H1 (cell line): ENCODE data around the gene PCDH19. TPM values are rescaled to one million over a fixed set of nuclear protein-coding genes. Genes with fewer than 3 reads are reported as not detected.

Source experiments
- CTCF ChIA-PET: fragments of 300-600 bp; sonication (Branson Sonifier 250); formaldehyde crosslinking; loops from one replicate; lab custom pipeline; 2021; ENCODE audit not compliant: partially characterized antibody; lab: Charles Lee
- POLR2A ChIA-PET: fragments of 300-600 bp; sonication (Branson Sonifier 250); formaldehyde crosslinking; loops from one replicate; lab custom pipeline; 2021; ENCODE audit warnings: inconsistent platforms; ENCODE audit not compliant: partially characterized antibody; lab: Charles Lee
- DNase-seq, 2 experiments: peaks; one replicate each; pipeline versions ENCODE4 v3.0.0 to v3.0.0-alpha.2; 2010 to 2022; ENCODE audit warnings: low spot score in 2 of 2, low read depth in 1 of 2, mixed read lengths in 1 of 2
- FAIRE-seq: peaks from 2 replicates; lab custom pipeline; 2011; peaks lifted over from hg19 to GRCh38; lab: Jason Lieb, UNC
- H2AFZ ChIP-seq: 2 replicates; pipeline ENCODE4 v1.8.1; 2012; ENCODE audit warnings: low read length, inconsistent platforms
- H2AK5ac ChIP-seq: 2 replicates; pipeline ENCODE4 v1.6.1; 2013; ENCODE audit warnings: low read depth, low read length
- H2BK120ac ChIP-seq: replicated peaks from 2 replicates; pipeline ENCODE3; 2013; ENCODE audit warnings: low read depth, low read length, inconsistent platforms
- H2BK12ac ChIP-seq: 2 replicates; pipeline ENCODE4 v1.6.1; 2013; ENCODE audit warnings: low read depth, low read length
- H2BK15ac ChIP-seq: 2 replicates; pipeline ENCODE4 v1.6.1; 2013; ENCODE audit warnings: low read length
- H2BK20ac ChIP-seq: 2 replicates; pipeline ENCODE4 v1.6.1; 2013; ENCODE audit warnings: low read length
- H2BK5ac ChIP-seq: 2 replicates; pipeline ENCODE4 v1.6.1; 2013; ENCODE audit warnings: low read depth, low read length
- H3K14ac ChIP-seq: 2 replicates; pipeline ENCODE4 v1.6.1; 2013; ENCODE audit warnings: inconsistent platforms; ENCODE audit not compliant: insufficient read length
- H3K18ac ChIP-seq: 2 replicates; pipeline ENCODE4 v1.6.1; 2013; ENCODE audit warnings: low read length; ENCODE audit errors: extremely low read depth
- H3K23ac ChIP-seq: 2 replicates; pipeline ENCODE4 v1.6.1; 2013; ENCODE audit warnings: inconsistent platforms; ENCODE audit not compliant: insufficient read length
- H3K23me2 ChIP-seq: 2 replicates; pipeline ENCODE4 v1.6.1; 2013; ENCODE audit warnings: low read depth, low read length
- H3K27ac ChIP-seq: 2 replicates; pipeline ENCODE4 v1.6.1; 2011; ENCODE audit warnings: low read depth, low read length, inconsistent platforms
- H3K27me3 ChIP-seq, 4 experiments: replicated peaks in 1 of 4; 1 replicate in 1 of 4; 2 replicates in 3 of 4; pipeline versions ENCODE4 v1.6.1 to v1.8.1; 2011 to 2013; ENCODE audit warnings: low read length in 3 of 4, mild to moderate bottlenecking in 3 of 4, inconsistent platforms in 2 of 4, mixed read lengths in 2 of 4, moderate library complexity in 1 of 4; ENCODE audit not compliant: control insufficient read depth in 3 of 4, insufficient read depth in 3 of 4; ENCODE audit errors: extremely low read depth in 1 of 4
- H3K36me3 ChIP-seq, 4 experiments: 2 replicates each; pipeline versions ENCODE4 v1.6.1 to v1.8.1; 2011 to 2013; ENCODE audit warnings: mild to moderate bottlenecking in 4 of 4, low read length in 3 of 4, moderate library complexity in 2 of 4, control low read depth in 1 of 4, inconsistent platforms in 1 of 4; ENCODE audit not compliant: insufficient read depth in 4 of 4, control insufficient read depth in 2 of 4
- H3K4ac ChIP-seq: replicated peaks from 2 replicates; pipeline ENCODE3; 2013; ENCODE audit warnings: low read length, low read depth, mixed read lengths, inconsistent platforms; ENCODE audit not compliant: insufficient read length
- H3K4me1 ChIP-seq, 4 experiments: replicated peaks in 1 of 4; 1 replicate in 1 of 4; 2 replicates in 3 of 4; pipeline versions ENCODE4 v1.6.1 to v1.8.1; 2011 to 2013; ENCODE audit warnings: low read length in 3 of 4, inconsistent platforms in 2 of 4, mixed read lengths in 1 of 4; ENCODE audit not compliant: insufficient read depth in 4 of 4, control insufficient read depth in 3 of 4
- H3K4me2 ChIP-seq, 2 experiments: 2 replicates each; pipeline versions ENCODE4 v1.6.1 to v1.8.1; 2011 to 2013; ENCODE audit warnings: low read depth in 2 of 2, low read length in 2 of 2, control low read depth in 1 of 2, inconsistent platforms in 1 of 2, mild to moderate bottlenecking in 1 of 2; ENCODE audit not compliant: insufficient read depth in 1 of 2
- H3K4me3 ChIP-seq, 4 experiments: fragments of 200-600, 300-600 bp in 1 of 4; sonication (generic), shearing (Covaris generic), sonication (Bioruptor Twin) in 1 of 4; 2 replicates each; pipeline versions ENCODE4 v1.5.1 to v1.8.1; 2011 to 2016; ENCODE audit warnings: low read length in 4 of 4, low read depth in 3 of 4, control low read depth in 2 of 4, inconsistent platforms in 2 of 4, mild to moderate bottlenecking in 2 of 4, mixed read lengths in 1 of 4, moderate library complexity in 1 of 4; ENCODE audit not compliant: insufficient read depth in 2 of 4; ENCODE audit errors: extremely low read depth in 1 of 4
- H3K56ac ChIP-seq: replicated peaks from 2 replicates; pipeline ENCODE3; 2013; ENCODE audit warnings: low read depth, mild to moderate bottlenecking, mixed read lengths, low read length, inconsistent platforms; ENCODE audit not compliant: insufficient read length
- H3K79me1 ChIP-seq: 2 replicates; pipeline ENCODE4 v1.6.1; 2013; ENCODE audit warnings: low read depth, low read length, control low read depth
- H3K79me2 ChIP-seq, 2 experiments: 2 replicates each; pipeline versions ENCODE4 v1.6.1 to v1.8.1; 2012 to 2013; ENCODE audit warnings: low read length in 2 of 2, mild to moderate bottlenecking in 2 of 2, inconsistent platforms in 1 of 2; ENCODE audit not compliant: insufficient read depth in 2 of 2, control insufficient read depth in 1 of 2
- H3K9ac ChIP-seq, 4 experiments: replicated peaks in 1 of 4; 1 replicate in 1 of 4; 2 replicates in 3 of 4; pipeline versions ENCODE4 v1.6.1 to v1.8.1; 2011 to 2013; ENCODE audit warnings: low read depth in 3 of 4, low read length in 3 of 4, control low read depth in 2 of 4, mild to moderate bottlenecking in 2 of 4, moderate library complexity in 2 of 4, inconsistent platforms in 1 of 4; ENCODE audit errors: extremely low read depth in 1 of 4
- H3K9me3 ChIP-seq, 2 experiments: 2 replicates each; pipeline versions ENCODE4 v1.6.1 to v1.8.1; 2012 to 2013; ENCODE audit warnings: mild to moderate bottlenecking in 2 of 2, moderate library complexity in 2 of 2, control low read depth in 1 of 2, inconsistent platforms in 1 of 2, low read depth in 1 of 2, low read length in 1 of 2, mixed read lengths in 1 of 2; ENCODE audit not compliant: insufficient read depth in 2 of 2
- H4K20me1 ChIP-seq, 2 experiments: replicated peaks in 1 of 2; 2 replicates each; pipeline versions ENCODE3 to v1.8.1; 2011 to 2013; ENCODE audit warnings: inconsistent platforms in 2 of 2, low read length in 2 of 2, mild to moderate bottlenecking in 1 of 2; ENCODE audit not compliant: insufficient read depth in 2 of 2, control insufficient read depth in 1 of 2
- H4K5ac ChIP-seq: 2 replicates; pipeline ENCODE4 v1.6.1; 2013; ENCODE audit warnings: low read length, low read depth, mixed read lengths, inconsistent platforms; ENCODE audit not compliant: insufficient read length
- H4K8ac ChIP-seq: 2 replicates; pipeline ENCODE4 v1.8.0; 2013; ENCODE audit warnings: mild to moderate bottlenecking, moderate library complexity, low read length, inconsistent platforms; ENCODE audit not compliant: insufficient read depth; ENCODE audit errors: extremely low read depth
- H4K91ac ChIP-seq: replicated peaks from 2 replicates; pipeline ENCODE3; 2013; ENCODE audit warnings: low read length, mixed read lengths, inconsistent platforms; ENCODE audit not compliant: insufficient read length
- EGR1 ChIP-seq: IDR thresholded peaks from 2 replicates; pipeline ENCODE4 v1.6.1; 2011; ENCODE audit warnings: low read depth, low read length, borderline replicate concordance
- GABPA ChIP-seq: IDR thresholded peaks from 2 replicates; pipeline ENCODE4 v1.6.1; 2011; ENCODE audit warnings: mild to moderate bottlenecking, low read length, moderate library complexity, borderline replicate concordance; ENCODE audit not compliant: insufficient read depth
- NRF1 ChIP-seq: IDR thresholded peaks from 2 replicates; pipeline ENCODE4 v1.6.1; 2011; ENCODE audit warnings: mild to moderate bottlenecking, low read depth, low read length, improper control_type of control experiment
- PHF8 ChIP-seq: fragments of 200-600 bp; sonication (generic); conservative IDR thresholded peaks from 2 replicates; pipeline ENCODE4 v1.7.1; 2012; ENCODE audit warnings: low read depth, mild to moderate bottlenecking, inconsistent platforms, low read length, moderate library complexity
- POLR2A ChIP-seq, 2 experiments: IDR thresholded peaks; 1 replicate in 1 of 2; 2 replicates in 1 of 2; pipeline ENCODE4 v1.6.1; 2011; ENCODE audit warnings: low read depth in 2 of 2, low read length in 2 of 2, mild to moderate bottlenecking in 2 of 2; ENCODE audit errors: control extremely low read depth in 1 of 2
- POU5F1 ChIP-seq: IDR thresholded peaks from 2 replicates; pipeline ENCODE4 v1.6.1; 2011; ENCODE audit warnings: low read depth, mild to moderate bottlenecking, low read length, moderate library complexity
- RBBP5 ChIP-seq: IDR thresholded peaks from 2 replicates; pipeline ENCODE4 v1.7.1; 2012; ENCODE audit warnings: low read depth, mild to moderate bottlenecking, inconsistent platforms, low read length, moderate library complexity, borderline replicate concordance
- SIX5 ChIP-seq: IDR thresholded peaks from 2 replicates; pipeline ENCODE4 v1.6.1; 2011; ENCODE audit warnings: mild to moderate bottlenecking, low read depth, low read length
- SP2 ChIP-seq: IDR thresholded peaks from 2 replicates; pipeline ENCODE4 v1.6.1; 2012; ENCODE audit warnings: mild to moderate bottlenecking, low read length, inconsistent platforms
- TAF1 ChIP-seq: IDR thresholded peaks from 2 replicates; pipeline ENCODE4 v1.6.1; 2011; ENCODE audit warnings: mild to moderate bottlenecking, low read depth, low read length
- WGBS, 2 experiments: shearing (Covaris generic) in 1 of 2; methylation state at CpG; one replicate each; pipeline versions ENCODE4 v1.1.6 to v1.1.7; 2013 to 2015; ENCODE audit warnings: low lambda C conversion rate in 2 of 2, mixed read lengths in 2 of 2, inconsistent platforms in 1 of 2, low coverage in 1 of 2, missing lambda C conversion rate in 1 of 2; ENCODE audit not compliant: insufficient replicate concordance in 2 of 2, insufficient coverage in 1 of 2, insufficient read length in 1 of 2; ENCODE audit errors: extremely low coverage in 1 of 2, missing lambda C conversion rate in 1 of 2; 5-methylcytosine and 5-hydroxymethylcytosine counted together
- polyA plus RNA-seq, 7 experiments: library from polyadenylated mRNA; depleted of rRNA in 3 of 7; stranded (reverse) in 5 of 7; unstranded in 2 of 7; fragments of >200 nt in 5 of 7; fragments of 200-250 nt in 2 of 7; gene quantifications; 1 replicate in 5 of 7; 2 replicates in 1 of 7; 4 replicates in 1 of 7; pipeline versions ENCODE4 v1.2.1 to v1.2.3, GENCODE V29; 2011 to 2013; ENCODE audit warnings: missing spikeins in 2 of 7, mixed read lengths in 2 of 7
- total RNA-seq: library from RNA; stranded (reverse); fragmentation: NEBNext Ultra II Directional; extraction: Animal tissue kit (Norgen Biotek cat#: 25700); gene quantifications from 2 replicates; pipeline ENCODE4 v1.2.1, GENCODE V29; 2021

PCDH19 gene
- total and polyA plus RNA-seq, 2 of the 8 experiments (the other 6 are each of a cell fraction or from before 2014, with no cell fraction given) = 0.12 to 1.2 TPM

DNA sequence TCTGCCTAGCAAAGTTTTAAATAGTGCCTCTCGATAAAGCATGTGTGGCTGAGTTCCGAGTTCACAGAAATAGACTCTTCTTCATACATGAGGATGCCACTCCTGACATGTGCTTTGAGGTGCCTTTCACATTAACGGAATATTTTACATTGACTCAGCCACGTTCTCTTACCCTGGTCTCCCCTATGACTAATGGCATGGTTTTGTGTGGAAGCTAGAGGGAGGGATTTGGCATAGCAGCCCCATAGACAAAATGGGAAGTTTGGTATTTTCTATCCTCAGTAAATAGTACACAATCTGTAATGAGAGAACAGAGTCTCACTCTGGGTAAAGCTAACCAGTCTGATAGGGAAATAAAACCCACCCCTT is 68.9 kb downstream of the PCDH19 start:
- H4K20me1 ChIP-seq = no peaks in the 10 kb centered on the region

More for the DNA sequence above, 68.9 kb downstream of the PCDH19 start:
- H3K23me2 ChIP-seq = no peaks in the 10 kb centered on the region
- no peak overlapping the region for H3K56ac ChIP-seq
- 82% methylated on average over 3 of the region's 4 CpGs; no CpG with 5 or more reads in 1 of the 2 experiments for WGBS, 2 experiments
- DNase-seq (no peak), FAIRE-seq (no peak)
- no peak overlapping the region for H2AFZ ChIP-seq
- H3K9me3 ChIP-seq = no peaks in the 10 kb centered on the region
- ChIA-PET POLR2A (no interaction called here), CTCF (interaction anchor here (0.8 to 1.1 kb wide), 2 partner anchors 15 to 30 kb away, joined by 3 read pairs; no protein-coding TSS in a partner anchor)
- H4K5ac ChIP-seq = no peak overlapping the region
- H4K91ac ChIP-seq = no peak overlapping the region
- no peak overlapping the region for H2BK15ac ChIP-seq
- H3K4me1 ChIP-seq = no peaks in the 10 kb centered on the region
- no peaks in the 10 kb centered on the region for H3K27me3 ChIP-seq
- no peak overlapping the region for H3K4me3 ChIP-seq
- H3K23ac ChIP-seq = no peak overlapping the region
- H2BK5ac ChIP-seq = no peak overlapping the region
- H3K79me1 ChIP-seq = no peaks in the 10 kb centered on the region
- no peaks in the 10 kb centered on the region for H3K79me2 ChIP-seq
- H3K14ac ChIP-seq = no peak overlapping the region
- no peak overlapping the region for H2BK120ac ChIP-seq
- H2AK5ac ChIP-seq = no peak overlapping the region
- TF ChIP-seq PHF8 (no peak), EGR1 (no peak), RBBP5 (no peak), SIX5 (no peak), POU5F1 (no peak), GABPA (no peak), TAF1 (no peak), SP2 (no peak), POLR2A (IDR thresholded peaks at IDR 0.05; ENCODE audit: control extremely low read depth in 1 of 2, low read depth in 2 of 2, low read length in 2 of 2) (no peak), NRF1 (no peak)
- TF ChIP-seq, all 59 proteins: peak for 0
- H3K18ac ChIP-seq = no peak overlapping the region
- no peak overlapping the region for H2BK20ac ChIP-seq
- H3K4me2 ChIP-seq = no peak overlapping the region
- H4K8ac ChIP-seq = no peak overlapping the region
- no peak overlapping the region for H3K27ac ChIP-seq
- no peaks in the 10 kb centered on the region for H3K36me3 ChIP-seq
- H2BK12ac ChIP-seq = no peak overlapping the region
- no peak overlapping the region for H3K9ac ChIP-seq
- no peak overlapping the region for H3K4ac ChIP-seq
